ENCODE data around the gene PLCH2.

The PLCH2 gene

DNA sequence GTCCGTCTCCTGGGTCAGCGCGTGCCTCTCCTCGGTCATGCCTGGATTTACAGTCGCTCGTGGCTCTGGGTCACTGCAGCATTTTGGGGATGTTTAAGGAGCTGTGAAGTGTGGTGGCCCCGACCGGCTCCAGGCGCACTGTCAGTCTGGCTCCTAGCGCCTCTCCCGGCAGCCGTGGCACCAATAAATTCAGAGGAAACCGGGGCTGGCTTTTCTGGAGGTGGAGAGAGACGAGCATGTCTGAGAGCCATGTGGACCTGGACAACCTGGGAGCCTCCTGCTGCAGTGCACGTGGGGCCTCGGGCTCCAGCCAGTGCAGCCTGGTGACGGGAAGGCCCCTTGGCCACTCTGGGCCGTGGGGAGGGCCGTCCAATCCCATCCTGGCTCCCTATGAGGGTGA is 17.1 kb downstream of the PLCH2 start:
- Histone ChIP-seq H3K27me3 (ENCODE audit: insufficient read depth, low read length) (no peaks in the 10 kb centered on the region), H3K4me3 (ENCODE audit: low read length) (no peak overlapping the region)

DNA sequence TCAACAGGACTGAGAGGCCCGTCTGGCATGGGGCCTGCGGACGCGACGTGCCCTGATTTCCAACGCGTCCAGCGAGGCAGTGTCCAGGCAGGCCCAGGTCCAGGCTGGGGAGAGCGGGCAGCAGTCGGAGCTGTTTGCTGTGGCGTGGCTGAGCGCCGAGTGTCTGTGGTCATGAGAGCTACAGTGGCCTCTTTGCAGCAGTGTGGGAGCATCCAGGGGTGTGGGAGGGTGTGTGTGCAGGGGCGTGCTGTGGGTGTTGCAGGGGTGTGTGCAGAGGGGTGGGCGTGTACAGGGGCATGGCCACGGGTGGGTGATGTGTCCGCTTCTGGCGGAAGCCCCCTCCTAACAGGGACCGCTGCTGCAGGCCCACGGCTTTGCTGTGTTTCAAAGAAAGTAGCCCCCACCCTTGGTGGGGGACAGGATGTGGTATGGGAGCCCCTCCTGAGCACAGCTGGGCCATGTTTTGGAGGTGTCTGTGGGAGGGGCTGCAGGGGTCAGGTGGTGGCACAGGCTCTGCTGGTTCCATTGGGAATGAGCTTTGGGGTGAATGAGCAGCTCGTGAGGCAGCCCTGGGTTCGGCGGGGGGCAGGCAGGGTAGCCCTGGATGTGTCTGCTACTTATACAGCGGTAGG is 17.7 kb downstream of the PLCH2 start:
- H3K4me3 ChIP-seq (ENCODE audit: low read length): no peak overlapping the region
- WGBS: 93% methylated on average over 24 of the region's 24 CpGs
- no peaks in the 10 kb centered on the region for H3K36me3 ChIP-seq (ENCODE audit: insufficient read depth, low read length)
- H3K27me3 ChIP-seq (ENCODE audit: insufficient read depth, low read length): no peaks in the 10 kb centered on the region
- no peak overlapping the region for H3K27ac ChIP-seq (ENCODE audit: low read depth, low read length)
- no peak overlapping the region for H3K9ac ChIP-seq (ENCODE audit: low read depth, low read length)
- no peaks in the 10 kb centered on the region for H3K4me1 ChIP-seq (ENCODE audit: insufficient read depth, low read length)
- no peaks in the 10 kb centered on the region for H3K9me3 ChIP-seq (ENCODE audit: insufficient read depth, low read depth, low read length)

More for the DNA sequence above, 17.1 kb downstream of the PLCH2 start:
- Histone ChIP-seq H3K27ac (ENCODE audit: low read depth, low read length) (no peak overlapping the region), H3K36me3 (ENCODE audit: insufficient read depth, low read length) (no peaks in the 10 kb centered on the region), H3K9ac (ENCODE audit: low read depth, low read length) (no peak overlapping the region), H3K4me1 (ENCODE audit: insufficient read depth, low read length) (no peaks in the 10 kb centered on the region), H3K9me3 (ENCODE audit: insufficient read depth, low read depth, low read length) (no peaks in the 10 kb centered on the region)
- 88% methylated on average over 19 of the region's 19 CpGs for WGBS

DNA sequence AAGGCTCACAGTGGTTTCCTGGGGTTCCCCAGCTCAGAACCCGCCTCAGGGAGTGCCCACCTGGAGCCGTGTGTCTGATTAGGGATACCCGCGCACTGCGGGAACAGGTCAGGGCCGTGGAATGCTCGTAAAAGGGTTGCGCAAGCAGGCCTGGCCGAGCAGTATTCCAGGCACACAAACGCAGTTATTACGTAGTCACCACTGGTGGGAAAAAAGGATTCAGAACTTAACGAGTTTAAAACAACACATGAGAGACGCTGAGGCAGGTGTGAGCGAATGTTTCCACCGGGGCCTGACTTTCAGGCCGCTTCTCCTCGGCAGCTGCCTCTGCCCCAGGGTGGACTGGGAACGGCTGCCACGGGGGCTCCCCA is 18.2 kb downstream of the PLCH2 start:
- Histone ChIP-seq H3K27ac (ENCODE audit: low read depth, low read length) (no peak overlapping the region), H3K36me3 (ENCODE audit: insufficient read depth, low read length) (no peaks in the 10 kb centered on the region), H3K27me3 (ENCODE audit: insufficient read depth, low read length) (no peaks in the 10 kb centered on the region), H3K4me1 (ENCODE audit: insufficient read depth, low read length) (no peaks in the 10 kb centered on the region), H3K9me3 (ENCODE audit: insufficient read depth, low read depth, low read length) (no peaks in the 10 kb centered on the region), H3K4me3 (ENCODE audit: low read length) (no peak overlapping the region), H3K9ac (ENCODE audit: low read depth, low read length) (no peak overlapping the region)
- 88% methylated on average over 19 of the region's 19 CpGs for WGBS

DNA sequence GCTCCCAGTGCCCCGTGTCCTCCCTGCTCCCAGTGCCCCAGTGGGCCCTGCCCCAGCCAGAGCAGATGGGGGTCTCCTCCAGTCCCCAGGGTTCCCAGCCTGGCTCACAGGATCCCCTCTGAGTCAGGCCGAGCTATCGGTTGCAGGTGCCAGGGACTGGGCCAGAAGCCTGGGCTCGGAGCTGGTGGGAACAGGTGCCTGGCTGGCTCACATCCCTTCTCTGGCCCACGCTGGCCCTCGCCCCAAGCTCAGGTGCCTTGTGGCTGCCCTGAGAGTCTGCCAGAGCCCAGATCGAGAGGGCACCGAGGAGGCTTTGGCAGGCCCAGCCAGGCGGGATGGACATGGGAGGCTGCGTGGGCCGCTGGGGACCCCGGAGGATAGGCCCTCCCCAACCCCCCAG is 18.9 kb downstream of the PLCH2 start:
- Histone ChIP-seq H3K27me3 (ENCODE audit: insufficient read depth, low read length) (no peaks in the 10 kb centered on the region), H3K9me3 (ENCODE audit: insufficient read depth, low read depth, low read length) (no peaks in the 10 kb centered on the region), H3K9ac (ENCODE audit: low read depth, low read length) (no peak overlapping the region), H3K27ac (ENCODE audit: low read depth, low read length) (no peak overlapping the region), H3K4me1 (ENCODE audit: insufficient read depth, low read length) (no peaks in the 10 kb centered on the region), H3K4me3 (ENCODE audit: low read length) (no peak overlapping the region), H3K36me3 (ENCODE audit: insufficient read depth, low read length) (no peaks in the 10 kb centered on the region)
- WGBS: 93% methylated on average over 12 of the region's 12 CpGs

GRCh38 chr1:2495546-2495945 is 19.5 kb downstream of the PLCH2 start:
- Histone ChIP-seq H3K9me3 (ENCODE audit: insufficient read depth, low read depth, low read length) (no peaks in the 10 kb centered on the region), H3K36me3 (ENCODE audit: insufficient read depth, low read length) (no peaks in the 10 kb centered on the region), H3K9ac (ENCODE audit: low read depth, low read length) (no peak overlapping the region), H3K4me3 (ENCODE audit: low read length) (no peak overlapping the region), H3K27ac (ENCODE audit: low read depth, low read length) (no peak overlapping the region), H3K27me3 (ENCODE audit: insufficient read depth, low read length) (no peaks in the 10 kb centered on the region), H3K4me1 (ENCODE audit: insufficient read depth, low read length) (no peaks in the 10 kb centered on the region)
- 93% methylated on average over 12 of the region's 12 CpGs for WGBS

DNA sequence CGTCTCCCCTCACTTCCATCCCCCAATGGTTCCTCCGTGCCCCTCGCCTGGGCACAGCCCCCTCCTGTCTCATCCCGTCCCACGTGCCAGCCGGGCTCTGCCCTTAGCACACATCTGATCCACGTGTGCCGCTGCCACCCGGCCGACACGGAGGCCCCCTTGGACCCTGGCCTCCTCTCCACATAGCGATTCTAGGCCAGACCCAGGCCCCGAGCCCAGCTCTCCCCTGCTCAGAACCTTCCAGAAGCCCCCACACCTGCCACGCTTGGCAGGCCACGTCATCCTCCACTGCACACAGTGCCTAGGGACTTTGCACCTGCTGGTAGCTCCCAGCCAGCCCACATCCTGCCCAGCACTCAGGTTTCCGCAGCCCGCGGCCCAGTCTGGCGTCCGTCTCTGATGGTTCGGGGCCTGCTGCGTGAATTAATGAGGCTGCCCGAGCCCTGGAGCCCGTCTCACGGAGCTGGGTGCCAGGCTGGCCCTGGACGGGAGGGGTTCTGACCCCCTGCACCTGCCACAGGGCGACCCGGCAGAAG is 20.1 kb downstream of the PLCH2 start:
- Histone ChIP-seq H3K9ac (ENCODE audit: low read depth, low read length) (no peak overlapping the region), H3K27ac (ENCODE audit: low read depth, low read length) (no peak overlapping the region), H3K36me3 (ENCODE audit: insufficient read depth, low read length) (no peaks in the 10 kb centered on the region), H3K4me1 (ENCODE audit: insufficient read depth, low read length) (no peaks in the 10 kb centered on the region), H3K27me3 (ENCODE audit: insufficient read depth, low read length) (no peaks in the 10 kb centered on the region), H3K4me3 (ENCODE audit: low read length) (no peak overlapping the region), H3K9me3 (ENCODE audit: insufficient read depth, low read depth, low read length) (no peaks in the 10 kb centered on the region)
- WGBS: 90% methylated on average over 28 of the region's 28 CpGs

DNA sequence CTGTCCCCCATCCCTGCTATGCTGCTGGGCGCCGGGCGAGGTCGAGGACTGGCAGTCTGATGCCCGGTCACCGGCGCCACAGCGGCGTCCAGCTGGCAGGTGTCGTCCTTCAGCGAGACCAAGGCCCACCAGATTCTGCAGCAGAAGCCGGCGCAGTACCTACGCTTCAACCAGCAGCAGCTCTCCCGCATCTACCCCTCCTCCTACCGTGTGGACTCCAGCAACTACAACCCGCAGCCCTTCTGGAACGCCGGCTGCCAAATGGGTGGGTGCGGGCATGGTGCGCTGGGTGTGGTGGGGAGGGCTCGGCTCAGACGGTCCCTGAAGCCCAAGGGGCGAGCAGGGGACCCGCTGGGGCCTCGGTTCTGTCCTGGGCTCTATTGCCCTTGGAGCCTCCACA is 20.7 kb downstream of the PLCH2 start:
- Histone ChIP-seq H3K27ac (ENCODE audit: low read depth, low read length) (no peak overlapping the region), H3K9me3 (ENCODE audit: insufficient read depth, low read depth, low read length) (no peaks in the 10 kb centered on the region), H3K9ac (ENCODE audit: low read depth, low read length) (no peak overlapping the region), H3K36me3 (ENCODE audit: insufficient read depth, low read length) (no peaks in the 10 kb centered on the region), H3K4me3 (ENCODE audit: low read length) (no peak overlapping the region), H3K4me1 (ENCODE audit: insufficient read depth, low read length) (no peaks in the 10 kb centered on the region), H3K27me3 (ENCODE audit: insufficient read depth, low read length) (no peaks in the 10 kb centered on the region)
- WGBS: 95% methylated on average over 26 of the region's 26 CpGs

GRCh38 chr1:2497891-2498290 is 21.8 kb downstream of the PLCH2 start:
- H3K4me1 ChIP-seq (ENCODE audit: insufficient read depth, low read length): no peaks in the 10 kb centered on the region
- no peak overlapping the region for H3K27ac ChIP-seq (ENCODE audit: low read depth, low read length)
- no peak overlapping the region for H3K9ac ChIP-seq (ENCODE audit: low read depth, low read length)
- H3K9me3 ChIP-seq (ENCODE audit: insufficient read depth, low read depth, low read length): no peaks in the 10 kb centered on the region
- WGBS: 94% methylated on average over 4 of the region's 4 CpGs
- no peaks in the 10 kb centered on the region for H3K36me3 ChIP-seq (ENCODE audit: insufficient read depth, low read length)
- no peak overlapping the region for H3K4me3 ChIP-seq (ENCODE audit: low read length)
- no peaks in the 10 kb centered on the region for H3K27me3 ChIP-seq (ENCODE audit: insufficient read depth, low read length)

DNA sequence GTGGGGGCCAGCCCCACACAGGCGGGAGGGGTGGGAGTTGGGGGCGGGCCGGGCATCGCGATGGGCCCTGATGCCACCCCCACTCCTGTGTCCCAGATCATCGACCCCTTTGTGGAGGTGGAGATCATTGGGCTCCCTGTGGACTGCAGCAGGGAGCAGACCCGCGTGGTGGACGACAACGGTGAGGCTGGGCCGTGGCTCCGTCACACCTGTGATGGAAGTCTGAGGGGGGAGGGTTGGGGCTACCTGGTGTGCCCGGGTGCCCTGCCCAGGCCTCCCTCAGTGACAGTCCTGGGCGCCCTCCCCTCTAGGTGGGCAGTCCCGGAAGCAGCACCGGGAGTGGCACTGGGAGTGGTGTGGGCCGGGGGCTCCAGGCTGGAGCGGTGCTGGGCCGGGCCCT is 22.6 kb downstream of the PLCH2 start:
- no peaks in the 10 kb centered on the region for H3K4me1 ChIP-seq (ENCODE audit: insufficient read depth, low read length)

GRCh38 chr1:2499260-2499659 is 23.2 kb downstream of the PLCH2 start:
- no peaks in the 10 kb centered on the region for H3K27me3 ChIP-seq (ENCODE audit: insufficient read depth, low read length)
- no peaks in the 10 kb centered on the region for H3K36me3 ChIP-seq (ENCODE audit: insufficient read depth, low read length)
- H3K9me3 ChIP-seq (ENCODE audit: insufficient read depth, low read depth, low read length): no peaks in the 10 kb centered on the region
- no peaks in the 10 kb centered on the region for H3K4me1 ChIP-seq (ENCODE audit: insufficient read depth, low read length)
- H3K27ac ChIP-seq (ENCODE audit: low read depth, low read length): no peak overlapping the region
- no peak overlapping the region for H3K9ac ChIP-seq (ENCODE audit: low read depth, low read length)
- H3K4me3 ChIP-seq (ENCODE audit: low read length): no peak overlapping the region
- 87% methylated on average over 4 of the region's 4 CpGs for WGBS

More for the DNA sequence above, 22.6 kb downstream of the PLCH2 start:
- no peak overlapping the region for H3K27ac ChIP-seq (ENCODE audit: low read depth, low read length)
- H3K4me3 ChIP-seq (ENCODE audit: low read length): no peak overlapping the region
- no peak overlapping the region for H3K9ac ChIP-seq (ENCODE audit: low read depth, low read length)
- no peaks in the 10 kb centered on the region for H3K36me3 ChIP-seq (ENCODE audit: insufficient read depth, low read length)
- no peaks in the 10 kb centered on the region for H3K27me3 ChIP-seq (ENCODE audit: insufficient read depth, low read length)
- no peaks in the 10 kb centered on the region for H3K9me3 ChIP-seq (ENCODE audit: insufficient read depth, low read depth, low read length)
- 92% methylated on average over 19 of the region's 19 CpGs for WGBS

GRCh38 chr1:2499986-2500596 is 24.0 kb downstream of the PLCH2 start:
- no peaks in the 10 kb centered on the region for H3K36me3 ChIP-seq (ENCODE audit: insufficient read depth, low read length)
- WGBS: 87% methylated on average over 19 of the region's 19 CpGs
- no peaks in the 10 kb centered on the region for H3K4me1 ChIP-seq (ENCODE audit: insufficient read depth, low read length)
- H3K4me3 ChIP-seq (ENCODE audit: low read length): no peak overlapping the region
- H3K9ac ChIP-seq (ENCODE audit: low read depth, low read length): no peak overlapping the region
- no peaks in the 10 kb centered on the region for H3K27me3 ChIP-seq (ENCODE audit: insufficient read depth, low read length)
- no peaks in the 10 kb centered on the region for H3K9me3 ChIP-seq (ENCODE audit: insufficient read depth, low read depth, low read length)
- H3K27ac ChIP-seq (ENCODE audit: low read depth, low read length): no peak overlapping the region
